Esophagus squamous epithelium (tissue), 5 donors: Measurements from ENCODE around the gene KBTBD13. TPM values are rescaled to one million over a fixed set of nuclear protein-coding genes. Genes with fewer than 3 reads are reported as not detected.
"Not testable (repeated sequence)": the region's sequence is repeated elsewhere in the genome, so short reads cannot be mapped to it uniquely, and the experiment has no call there.

ENCODE experiments used
- DNase-seq: peaks from one replicate; lab custom pipeline; 2025; lab: John Stamatoyannopoulos, UW
- H3K27ac ChIP-seq, 4 donors: fragments of 200-600 bp; sonication (generic); one replicate each; pipeline ENCODE4 v1.5.1; 2016 to 2019; ENCODE audit warnings: mild to moderate bottlenecking in 1 of 4
- H3K27me3 ChIP-seq, 4 donors: fragments of 200-600 bp; sonication (generic); 1 replicate in 3 of 4; 2 replicates in 1 of 4; pipeline versions ENCODE4 v1.5.1 to v1.6.0; 2017 to 2021; ENCODE audit warnings: antibody characterized with exemption in 1 of 4
- H3K36me3 ChIP-seq, 3 donors: fragments of 200-600 bp; sonication (generic); one replicate each; pipeline ENCODE4 v1.5.1; 2016 to 2019
- H3K4me1 ChIP-seq, 3 donors: fragments of 200-600 bp; sonication (generic); one replicate each; pipeline ENCODE4 v1.5.1; 2017 to 2019
- H3K4me3 ChIP-seq, 4 donors: fragments of 200-600 bp; sonication (generic); 1 replicate in 3 of 4; 2 replicates in 1 of 4; pipeline ENCODE4 v1.5.1; 2016 to 2019; ENCODE audit warnings: mild to moderate bottlenecking in 2 of 4, moderate library complexity in 1 of 4
- H3K9me3 ChIP-seq, 3 donors: fragments of 200-600 bp; sonication (generic); one replicate each; pipeline ENCODE4 v1.5.1; 2016 to 2019
- POLR2A ChIP-seq, 4 donors: fragments of 450-650 bp; IDR thresholded peaks; one replicate each; pipeline ENCODE4 v1.6.1; 2017; ENCODE audit warnings: antibody characterized with exemption in 4 of 4, mild to moderate bottlenecking in 4 of 4, moderate library complexity in 3 of 4
- WGBS, 2 donors: methylation state at CpG; one replicate each; pipeline ENCODE4 v1.1.5; 2018; 5-methylcytosine and 5-hydroxymethylcytosine counted together
- intact Hi-C: fragments of 100-400 bp; cut with DNase I; formaldehyde crosslinking; loops from one replicate; pipeline ENCODE4 v1.15.0; 2022
- total RNA-seq, 4 donors: library from RNA; depleted of rRNA; stranded (reverse); fragments of >200 nt; gene quantifications; one replicate each; pipeline ENCODE4 v1.1.0, GENCODE V29; 2016
- TF ChIP-seq, protein P1 (sequence below), 6 experiments: fragments of 450-650 bp in 4 of 6; fragments of 200-600 bp in 2 of 6; sonication (generic) in 2 of 6; IDR thresholded peaks; one replicate each; pipeline ENCODE4 v1.5.1; 2016 to 2019; ENCODE audit warnings: antibody characterized with exemption in 6 of 6, mild to moderate bottlenecking in 4 of 6, moderate library complexity in 4 of 6
- donor health status: DM: yes; HTN: yes; CAD: no.

Gene KBTBD13
- total RNA-seq, 4 donors from 2014 or later, result not detected

DNA sequence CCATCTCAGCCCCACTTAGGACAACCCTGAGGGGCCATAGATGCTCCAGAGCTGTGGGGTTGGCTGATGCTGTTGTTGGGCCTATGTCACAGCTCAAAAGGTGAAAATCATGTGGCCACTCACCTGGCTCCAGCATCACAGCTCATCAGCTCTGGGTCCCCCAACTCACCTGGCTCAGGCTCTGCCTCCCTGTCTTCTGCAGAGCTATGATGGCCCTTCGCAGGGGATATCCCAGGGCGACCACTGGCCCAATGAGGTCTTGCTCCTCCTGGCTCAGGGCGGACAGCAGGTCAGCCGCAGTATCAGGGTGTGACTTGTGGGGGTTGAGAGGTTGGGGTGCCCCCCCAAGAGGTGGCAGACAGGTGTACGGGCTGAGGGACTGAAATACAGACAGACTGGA, 22.8 kb downstream of the KBTBD13 start:
- no peak overlapping the region for H3K4me3 ChIP-seq
- no peaks in the 10 kb centered on the region for H3K9me3 ChIP-seq
- peaks cover 16 to 46% (median 23%) of the 10 kb centered on the region in 3 donors for H3K4me1 ChIP-seq
- TF ChIP-seq POLR2A (IDR thresholded peaks at IDR 0.05), result no peak
- TF ChIP-seq, protein P1, sequence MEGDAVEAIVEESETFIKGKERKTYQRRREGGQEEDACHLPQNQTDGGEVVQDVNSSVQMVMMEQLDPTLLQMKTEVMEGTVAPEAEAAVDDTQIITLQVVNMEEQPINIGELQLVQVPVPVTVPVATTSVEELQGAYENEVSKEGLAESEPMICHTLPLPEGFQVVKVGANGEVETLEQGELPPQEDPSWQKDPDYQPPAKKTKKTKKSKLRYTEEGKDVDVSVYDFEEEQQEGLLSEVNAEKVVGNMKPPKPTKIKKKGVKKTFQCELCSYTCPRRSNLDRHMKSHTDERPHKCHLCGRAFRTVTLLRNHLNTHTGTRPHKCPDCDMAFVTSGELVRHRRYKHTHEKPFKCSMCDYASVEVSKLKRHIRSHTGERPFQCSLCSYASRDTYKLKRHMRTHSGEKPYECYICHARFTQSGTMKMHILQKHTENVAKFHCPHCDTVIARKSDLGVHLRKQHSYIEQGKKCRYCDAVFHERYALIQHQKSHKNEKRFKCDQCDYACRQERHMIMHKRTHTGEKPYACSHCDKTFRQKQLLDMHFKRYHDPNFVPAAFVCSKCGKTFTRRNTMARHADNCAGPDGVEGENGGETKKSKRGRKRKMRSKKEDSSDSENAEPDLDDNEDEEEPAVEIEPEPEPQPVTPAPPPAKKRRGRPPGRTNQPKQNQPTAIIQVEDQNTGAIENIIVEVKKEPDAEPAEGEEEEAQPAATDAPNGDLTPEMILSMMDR (IDR thresholded peaks at IDR 0.05), result no peak
- no peaks in the 10 kb centered on the region for H3K27me3 ChIP-seq
- H3K27ac ChIP-seq, result peak overlapping the region in 1 of 4 donors; percentile 72
- H3K36me3 ChIP-seq, result peaks cover 0 to 61% (median 10%) of the 10 kb centered on the region in 3 donors
- WGBS, 2 donors, result 95% methylated on average over 4 of the region's 5 CpGs; no CpG with 5 or more reads in 1 of the 2 donors
- no peak for DNase-seq
- intact Hi-C loops, result no loop called here

DNA sequence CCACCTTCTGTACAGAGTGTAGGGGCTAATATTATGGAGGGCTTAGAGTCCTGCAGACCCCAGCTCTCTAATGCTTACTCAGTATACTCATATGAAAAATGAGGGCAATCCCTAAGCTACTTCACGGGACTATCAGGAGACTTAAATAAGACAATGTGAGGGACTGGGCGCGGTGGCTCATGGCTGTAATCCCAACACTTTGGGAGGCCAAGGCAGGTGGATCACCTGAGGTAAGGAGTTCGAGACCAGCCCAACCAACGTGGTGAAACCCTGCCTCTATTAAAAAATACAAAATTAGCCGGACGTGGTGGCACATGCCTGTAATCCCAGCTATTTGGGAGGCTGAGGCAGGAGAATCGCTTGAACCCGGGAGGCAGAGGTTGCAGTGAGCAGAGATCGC, 23.3 kb downstream of the KBTBD13 start:
- intact Hi-C loops, H3K27me3 ChIP-seq, H3K9me3 ChIP-seq, DNase-seq, H3K4me3 ChIP-seq: not testable (repeated sequence)
- Histone ChIP-seq H3K4me1 (peaks cover 15 to 42% (median 19%) of the 10 kb centered on the region in 3 donors), H3K27ac (peak overlapping the region in 2 of 4 donors; percentile 67 to 72), H3K36me3 (peaks cover 0 to 65% (median 10%) of the 10 kb centered on the region in 3 donors)
- WGBS, 2 donors, result 83 to 86% methylated on average over 9 to 10 of the region's 10 CpGs

GRCh38 chr15:65100442-65100841, 23.9 kb downstream of the KBTBD13 start:
- intact Hi-C loops, result no loop called here

GRCh38 chr15:65101411-65101890, 24.9 kb downstream of the KBTBD13 start:
- no peak for DNase-seq
- Histone ChIP-seq H3K36me3 (peaks cover 0 to 81% (median 13%) of the 10 kb centered on the region in 3 donors), H3K27ac (peak overlapping the region; percentile 15 to 72 (median 67)), H3K4me1 (peaks cover 12 to 33% (median 14%) of the 10 kb centered on the region in 3 donors), H3K27me3 (no peaks in the 10 kb centered on the region), H3K9me3 (no peaks in the 10 kb centered on the region), H3K4me3 (no peak overlapping the region)
- TF ChIP-seq, protein P1 (IDR thresholded peaks at IDR 0.05), result peak; percentile 47 to 86 (median 75)
- TF ChIP-seq POLR2A (IDR thresholded peaks at IDR 0.05), result no peak
- intact Hi-C loops, result no loop called here
- 16 to 37% methylated on average over 5 to 8 of the region's 9 CpGs for WGBS, 2 donors

More at GRCh38 chr15:65100442-65100841, 23.9 kb downstream of the KBTBD13 start:
- Histone ChIP-seq H3K4me3 (no peak overlapping the region), H3K4me1 (peaks cover 12 to 35% (median 14%) of the 10 kb centered on the region in 3 donors), H3K9me3 (no peaks in the 10 kb centered on the region), H3K27ac (peak overlapping the region; percentile 15 to 72 (median 67)), H3K27me3 (no peaks in the 10 kb centered on the region), H3K36me3 (peaks cover 0 to 72% (median 10%) of the 10 kb centered on the region in 3 donors)
- WGBS, 2 donors, result 43 to 62% methylated on average over 5 to 7 of the region's 7 CpGs
- no peak for TF ChIP-seq POLR2A (IDR thresholded peaks at IDR 0.05)
- TF ChIP-seq, protein P1 (IDR thresholded peaks at IDR 0.05), result no peak
- no peak for DNase-seq

DNA sequence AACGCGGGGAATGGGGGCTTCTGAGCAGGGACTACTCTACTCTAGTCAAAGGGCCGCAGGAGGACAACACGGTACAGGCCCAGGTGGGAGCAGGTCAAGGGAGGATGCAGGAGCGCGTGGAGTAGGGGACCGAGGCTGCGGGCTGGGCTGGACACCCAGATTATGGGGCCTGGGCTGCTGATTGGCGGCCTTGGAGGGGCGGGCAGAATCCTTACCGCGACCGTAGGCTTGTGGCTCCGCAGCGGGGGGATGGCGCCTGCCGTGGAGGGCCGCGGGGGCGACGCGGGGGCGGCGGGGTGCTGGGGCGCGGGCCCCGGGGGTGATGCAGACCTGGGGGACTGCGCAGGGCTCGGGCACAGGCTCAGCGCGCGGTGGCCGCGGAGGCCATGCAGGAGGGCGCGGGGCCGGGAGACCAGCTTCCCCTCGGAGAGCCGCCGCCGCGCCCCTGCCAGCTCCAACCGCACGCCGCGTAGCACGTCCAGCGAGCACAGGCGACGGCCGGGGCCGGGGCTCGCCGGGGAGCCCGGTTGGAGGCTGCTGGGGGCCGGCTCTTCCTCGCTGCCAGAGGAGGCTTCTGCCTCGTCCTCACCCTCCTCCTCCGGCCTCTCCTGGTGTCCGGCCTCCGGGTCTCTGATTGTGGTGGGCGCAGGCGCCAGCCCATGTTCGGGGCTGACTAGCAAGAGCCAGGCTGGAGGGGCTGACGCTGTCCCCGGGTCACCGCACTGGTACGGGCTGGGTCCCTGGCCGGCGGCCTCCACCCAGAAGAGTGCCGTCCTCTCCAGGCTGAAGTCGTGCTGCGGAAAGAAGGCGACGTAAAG, 25.6 kb downstream of the KBTBD13 start:
- Histone ChIP-seq H3K4me1 (peaks cover 12 to 33% (median 14%) of the 10 kb centered on the region in 3 donors), H3K36me3 (peaks cover 0 to 79% (median 13%) of the 10 kb centered on the region in 3 donors), H3K27ac (peak overlapping the region in 3 of 4 donors; percentile 67 to 72 (median 67)), H3K4me3 (no peak overlapping the region), H3K27me3 (no peaks in the 10 kb centered on the region), H3K9me3 (no peaks in the 10 kb centered on the region)
- intact Hi-C loops, result no loop called here
- 83 to 85% methylated on average over 11 to 21 of the region's 75 CpGs for WGBS, 2 donors
- DNase-seq, result no peak
- TF ChIP-seq, protein P1 (IDR thresholded peaks at IDR 0.05), result no peak
- TF ChIP-seq POLR2A (IDR thresholded peaks at IDR 0.05), result no peak
